HTR-8/SVneo (cell line): ENCODE results near the gene TIGD3.
"Not testable (repeated sequence)": the region's sequence is repeated elsewhere in the genome, so short reads cannot be mapped to it uniquely, and the experiment has no call there.

Experiments used
- DNase-seq: peaks from one replicate; pipeline ENCODE4 v3.0.0; 2011; ENCODE audit warnings: low spot score, mixed read lengths; ENCODE audit not compliant: insufficient read length
- FAIRE-seq: peaks from 2 replicates; lab custom pipeline; 2011; peaks lifted over from hg19 to GRCh38; lab: Jason Lieb, UNC

TIGD3 gene

GRCh38 chr11:65321828-65322485 is 32.6 kb upstream of the TIGD3 start:
- DNase-seq (no peak), FAIRE-seq (no peak)

GRCh38 chr11:65323813-65324212 is 30.7 kb upstream of the TIGD3 start:
- no peak for FAIRE-seq

GRCh38 chr11:65325435-65325834 is 29.1 kb upstream of the TIGD3 start:
- FAIRE-seq (peak; percentile 52), DNase-seq (no peak)

More at GRCh38 chr11:65323813-65324212, 30.7 kb upstream of the TIGD3 start:
- no peak for DNase-seq

GRCh38 chr11:65327021-65327420 is 27.5 kb upstream of the TIGD3 start:
- FAIRE-seq: no peak
- no peak for DNase-seq

GRCh38 chr11:65329478-65329877 is 25.1 kb upstream of the TIGD3 start:
- FAIRE-seq (no peak), DNase-seq (no peak)

GRCh38 chr11:65329944-65330403 is 24.6 kb upstream of the TIGD3 start:
- FAIRE-seq (no peak), DNase-seq (peak; percentile 74)

- no peak for DNase-seq
- FAIRE-seq: no peak
Measured at GRCh38 chr11:65330544-65330943, 24.0 kb upstream of the TIGD3 start.

GRCh38 chr11:65332591-65332990 is 22.0 kb upstream of the TIGD3 start:
- DNase-seq, FAIRE-seq: not testable (repeated sequence)

- no peak for DNase-seq
- no peak for FAIRE-seq
Measured at GRCh38 chr11:65334696-65335295, 19.8 kb upstream of the TIGD3 start.

- no peak for DNase-seq
- no peak for FAIRE-seq
Measured at GRCh38 chr11:65338676-65339075, 15.9 kb upstream of the TIGD3 start.

GRCh38 chr11:65340226-65340625 is 14.3 kb upstream of the TIGD3 start:
- no peak for FAIRE-seq

GRCh38 chr11:65341856-65342255 is 12.7 kb upstream of the TIGD3 start:
- FAIRE-seq: no peak
- no peak for DNase-seq

More at GRCh38 chr11:65340226-65340625, 14.3 kb upstream of the TIGD3 start:
- no peak for DNase-seq

- FAIRE-seq (no peak), DNase-seq (no peak)
Measured at GRCh38 chr11:65351511-65351910, 3.0 kb upstream of the TIGD3 start.

- no peak for DNase-seq
- no peak for FAIRE-seq
Measured at GRCh38 chr11:65352783-65353182, 1.8 kb upstream of the TIGD3 start.

- DNase-seq (no peak), FAIRE-seq (no peak)
Measured at GRCh38 chr11:65353376-65353775, 1.2 kb upstream of the TIGD3 start.

GRCh38 chr11:65353900-65354264 is 669 bp upstream of the TIGD3 start:
- DNase-seq (no peak), FAIRE-seq (no peak)

GRCh38 chr11:65355013-65355775 is 643 bp downstream of the TIGD3 start:
- DNase-seq: peak; percentile 31
- no peak for FAIRE-seq

GRCh38 chr11:65355776-65356393 is 1.3 kb downstream of the TIGD3 start:
- FAIRE-seq (no peak), DNase-seq (no peak)

GRCh38 chr11:65356394-65356972 is 1.9 kb downstream of the TIGD3 start:
- FAIRE-seq (no peak), DNase-seq (no peak)

GRCh38 chr11:65357856-65358356 is 3.4 kb downstream of the TIGD3 start:
- DNase-seq (no peak), FAIRE-seq (no peak)
